ENCODE data around the gene KRTAP10-4. TPM values are rescaled to one million over a fixed set of nuclear protein-coding genes. Genes with fewer than 3 reads are reported as not detected.

Gene KRTAP10-4
- total and polyA plus RNA-seq, 12 donors, result not detected

DNA sequence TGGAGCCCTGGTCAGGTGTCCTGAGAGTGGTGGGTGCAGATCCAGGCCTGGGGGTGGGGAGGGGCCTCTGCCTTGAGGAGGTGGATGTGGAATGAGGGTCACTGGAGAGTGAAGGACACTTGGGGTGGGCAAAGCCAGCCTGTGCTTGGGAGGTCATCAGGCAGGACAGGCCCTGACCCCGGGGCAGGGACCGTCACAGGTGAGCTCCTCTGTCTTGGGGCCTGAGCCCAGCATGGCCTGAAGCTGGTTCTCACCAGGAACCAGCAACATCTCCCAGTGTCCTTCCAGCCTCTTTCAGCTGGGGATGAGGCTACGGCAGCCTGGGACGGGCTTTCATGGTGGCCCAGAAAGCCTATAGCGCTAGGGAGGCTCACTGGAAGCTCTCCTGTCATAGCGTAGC lies 21.4 kb upstream of the KRTAP10-4 start:
- Histone ChIP-seq H3K4me3 (no peak overlapping the region), H3K27ac (no peak overlapping the region), H3K9me3 (peaks cover 0 to 13% (median 0%) of the 10 kb centered on the region in 11 donors), H3K36me3 (no peaks in the 10 kb centered on the region), H3K27me3 (peaks cover 0 to 87% (median 57%) of the 10 kb centered on the region in 7 donors), H3K4me1 (no peaks in the 10 kb centered on the region)
- 88 to 91% methylated on average over 6 of the region's 6 CpGs for WGBS, 2 donors
- ATAC-seq, result peak in 1 of 8 donors; percentile 23
- DNase-seq, result no peak
- TF ChIP-seq, protein P1, sequence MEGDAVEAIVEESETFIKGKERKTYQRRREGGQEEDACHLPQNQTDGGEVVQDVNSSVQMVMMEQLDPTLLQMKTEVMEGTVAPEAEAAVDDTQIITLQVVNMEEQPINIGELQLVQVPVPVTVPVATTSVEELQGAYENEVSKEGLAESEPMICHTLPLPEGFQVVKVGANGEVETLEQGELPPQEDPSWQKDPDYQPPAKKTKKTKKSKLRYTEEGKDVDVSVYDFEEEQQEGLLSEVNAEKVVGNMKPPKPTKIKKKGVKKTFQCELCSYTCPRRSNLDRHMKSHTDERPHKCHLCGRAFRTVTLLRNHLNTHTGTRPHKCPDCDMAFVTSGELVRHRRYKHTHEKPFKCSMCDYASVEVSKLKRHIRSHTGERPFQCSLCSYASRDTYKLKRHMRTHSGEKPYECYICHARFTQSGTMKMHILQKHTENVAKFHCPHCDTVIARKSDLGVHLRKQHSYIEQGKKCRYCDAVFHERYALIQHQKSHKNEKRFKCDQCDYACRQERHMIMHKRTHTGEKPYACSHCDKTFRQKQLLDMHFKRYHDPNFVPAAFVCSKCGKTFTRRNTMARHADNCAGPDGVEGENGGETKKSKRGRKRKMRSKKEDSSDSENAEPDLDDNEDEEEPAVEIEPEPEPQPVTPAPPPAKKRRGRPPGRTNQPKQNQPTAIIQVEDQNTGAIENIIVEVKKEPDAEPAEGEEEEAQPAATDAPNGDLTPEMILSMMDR (IDR thresholded peaks at IDR 0.05), result no peak
- intact Hi-C loops (cut with DNase I), result loop anchor here in 1 of 10 donors (10.0 kb wide), 1 partner anchor 57 kb away; no protein-coding TSS in a partner anchor

DNA sequence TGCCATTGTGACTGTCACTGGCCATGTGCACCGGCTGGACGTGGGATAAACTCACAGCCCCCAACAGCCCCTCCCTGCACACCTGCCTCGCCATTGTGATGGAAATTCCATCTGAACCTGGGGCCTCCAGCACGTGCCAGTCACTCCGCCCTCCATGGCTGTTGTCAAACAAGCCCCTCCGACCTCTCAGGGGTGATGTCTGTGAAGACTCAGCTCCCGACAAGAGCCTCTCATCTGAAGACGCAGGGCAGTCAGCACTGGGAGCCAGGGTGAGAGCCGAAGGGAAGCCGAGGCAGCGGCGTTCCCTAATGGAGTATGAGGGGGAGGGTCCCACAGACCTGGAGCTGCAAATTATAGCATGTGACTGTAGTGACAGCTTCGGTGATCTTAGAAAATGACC lies 20.8 kb upstream of the KRTAP10-4 start:
- no peaks in the 10 kb centered on the region for H3K4me1 ChIP-seq
- peaks cover 0 to 7% (median 0%) of the 10 kb centered on the region in 11 donors for H3K9me3 ChIP-seq
- peaks cover 0 to 88% (median 63%) of the 10 kb centered on the region in 7 donors for H3K27me3 ChIP-seq
- H3K4me3 ChIP-seq, result no peak overlapping the region
- intact Hi-C loops (cut with DNase I), result loop anchor here in 1 of 10 donors (10.0 kb wide), 1 partner anchor 58 kb away; no protein-coding TSS in a partner anchor
- TF ChIP-seq, protein P1 (IDR thresholded peaks at IDR 0.05), result no peak
- ATAC-seq (no peak), DNase-seq (no peak)
- H3K36me3 ChIP-seq, result no peaks in the 10 kb centered on the region
- no peak overlapping the region for H3K27ac ChIP-seq
- 57% methylated on average over 13 of the region's 13 CpGs for WGBS, 2 donors

DNA sequence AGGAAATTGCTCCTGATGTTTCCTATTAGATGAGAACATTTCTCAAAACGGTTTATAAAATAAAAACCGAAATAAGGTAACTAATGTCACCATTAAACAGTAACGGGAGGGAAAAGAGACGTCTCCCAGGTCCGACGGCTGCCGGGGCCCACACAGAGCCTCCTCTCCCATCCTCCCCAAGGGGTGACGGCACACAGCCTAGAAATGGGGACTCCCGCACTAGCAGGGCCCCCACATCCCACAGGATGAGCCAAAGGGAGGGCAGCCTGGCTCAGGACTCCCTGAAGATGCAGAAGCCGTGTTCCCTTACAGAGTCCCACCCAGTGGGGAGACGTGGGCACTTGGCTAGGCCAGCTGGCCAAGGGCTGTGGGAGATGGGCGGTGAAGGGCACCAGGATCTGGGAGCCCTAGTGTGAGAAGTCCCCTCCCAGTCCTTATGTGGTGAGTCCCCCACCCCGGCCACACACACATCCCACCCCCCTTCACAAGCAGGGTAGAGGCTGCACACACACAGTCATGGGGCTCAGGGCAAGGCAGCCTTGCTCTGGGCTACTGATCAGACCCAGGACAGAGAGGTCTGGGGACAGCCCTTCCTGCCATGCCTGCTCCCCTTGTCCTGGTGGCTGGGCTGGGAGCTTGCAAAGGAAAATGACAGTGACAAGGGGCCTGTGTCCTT lies 18.2 kb upstream of the KRTAP10-4 start:
- TF ChIP-seq, protein P1 (IDR thresholded peaks at IDR 0.05), result no peak
- DNase-seq (no peak), ATAC-seq (peak in 1 of 8 donors; percentile 38)
- Histone ChIP-seq H3K4me3 (no peak overlapping the region), H3K36me3 (no peaks in the 10 kb centered on the region), H3K27me3 (peaks cover 0 to 73% (median 57%) of the 10 kb centered on the region in 7 donors), H3K4me1 (no peaks in the 10 kb centered on the region), H3K9me3 (peaks cover 0 to 13% (median 0%) of the 10 kb centered on the region in 11 donors), H3K27ac (no peak overlapping the region)
- intact Hi-C loops (cut with DNase I), result loop anchor here in 1 of 10 donors (10.0 kb wide), 1 partner anchor 61 kb away; no protein-coding TSS in a partner anchor
- WGBS, 2 donors, result 74 to 78% methylated on average over 13 of the region's 13 CpGs

DNA sequence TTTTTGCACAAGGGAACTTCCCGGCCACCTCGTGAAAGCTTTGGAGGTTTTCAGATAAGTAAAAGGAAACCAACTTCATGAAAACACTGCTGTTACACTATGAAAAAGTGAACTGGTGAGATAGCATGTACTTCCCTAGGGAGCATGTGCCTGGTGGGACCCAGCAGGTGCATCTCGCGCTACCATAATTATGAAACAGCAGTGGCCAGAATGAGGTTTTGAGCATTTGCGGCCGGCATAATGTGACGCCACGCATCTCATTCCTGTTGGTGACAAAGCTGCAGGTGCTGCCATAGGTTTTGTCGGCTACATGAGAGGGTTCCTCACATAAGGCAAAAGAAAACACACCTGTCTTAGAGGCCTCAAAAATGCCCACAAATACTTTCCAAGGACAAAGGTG lies 16.6 kb upstream of the KRTAP10-4 start:
- 76 to 77% methylated on average over 9 of the region's 9 CpGs for WGBS, 2 donors
- no peak overlapping the region for H3K4me3 ChIP-seq
- no peaks in the 10 kb centered on the region for H3K36me3 ChIP-seq
- ATAC-seq, result no peak
- no peak overlapping the region for H3K27ac ChIP-seq
- no peak for DNase-seq
- no peaks in the 10 kb centered on the region for H3K4me1 ChIP-seq
- TF ChIP-seq, protein P1 (IDR thresholded peaks at IDR 0.05), result no peak
- intact Hi-C loops (cut with DNase I), result loop anchor here in 1 of 10 donors (10.0 kb wide), 1 partner anchor 62 kb away; no protein-coding TSS in a partner anchor
- H3K27me3 ChIP-seq, result peaks cover 0 to 61% (median 48%) of the 10 kb centered on the region in 7 donors
- H3K9me3 ChIP-seq, result peaks cover 0 to 20% (median 0%) of the 10 kb centered on the region in 11 donors

All from heart right ventricle (tissue), 16 donors.